Measurements from ENCODE around the gene ZNF827.

The ZNF827 gene, protein sequence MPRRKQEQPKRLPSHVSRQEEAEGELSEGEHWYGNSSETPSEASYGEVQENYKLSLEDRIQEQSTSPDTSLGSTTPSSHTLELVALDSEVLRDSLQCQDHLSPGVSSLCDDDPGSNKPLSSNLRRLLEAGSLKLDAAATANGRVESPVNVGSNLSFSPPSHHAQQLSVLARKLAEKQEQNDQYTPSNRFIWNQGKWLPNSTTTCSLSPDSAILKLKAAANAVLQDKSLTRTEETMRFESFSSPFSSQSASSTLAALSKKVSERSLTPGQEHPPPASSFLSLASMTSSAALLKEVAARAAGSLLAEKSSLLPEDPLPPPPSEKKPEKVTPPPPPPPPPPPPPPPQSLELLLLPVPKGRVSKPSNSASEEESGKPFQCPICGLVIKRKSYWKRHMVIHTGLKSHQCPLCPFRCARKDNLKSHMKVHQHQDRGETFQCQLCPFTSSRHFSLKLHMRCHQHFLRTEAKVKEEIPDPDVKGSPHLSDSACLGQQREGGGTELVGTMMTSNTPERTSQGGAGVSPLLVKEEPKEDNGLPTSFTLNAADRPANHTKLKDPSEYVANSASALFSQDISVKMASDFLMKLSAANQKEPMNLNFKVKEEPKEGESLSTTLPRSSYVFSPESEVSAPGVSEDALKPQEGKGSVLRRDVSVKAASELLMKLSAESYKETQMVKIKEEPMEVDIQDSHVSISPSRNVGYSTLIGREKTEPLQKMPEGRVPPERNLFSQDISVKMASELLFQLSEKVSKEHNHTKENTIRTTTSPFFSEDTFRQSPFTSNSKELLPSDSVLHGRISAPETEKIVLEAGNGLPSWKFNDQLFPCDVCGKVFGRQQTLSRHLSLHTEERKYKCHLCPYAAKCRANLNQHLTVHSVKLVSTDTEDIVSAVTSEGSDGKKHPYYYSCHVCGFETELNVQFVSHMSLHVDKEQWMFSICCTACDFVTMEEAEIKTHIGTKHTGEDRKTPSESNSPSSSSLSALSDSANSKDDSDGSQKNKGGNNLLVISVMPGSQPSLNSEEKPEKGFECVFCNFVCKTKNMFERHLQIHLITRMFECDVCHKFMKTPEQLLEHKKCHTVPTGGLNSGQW

DNA sequence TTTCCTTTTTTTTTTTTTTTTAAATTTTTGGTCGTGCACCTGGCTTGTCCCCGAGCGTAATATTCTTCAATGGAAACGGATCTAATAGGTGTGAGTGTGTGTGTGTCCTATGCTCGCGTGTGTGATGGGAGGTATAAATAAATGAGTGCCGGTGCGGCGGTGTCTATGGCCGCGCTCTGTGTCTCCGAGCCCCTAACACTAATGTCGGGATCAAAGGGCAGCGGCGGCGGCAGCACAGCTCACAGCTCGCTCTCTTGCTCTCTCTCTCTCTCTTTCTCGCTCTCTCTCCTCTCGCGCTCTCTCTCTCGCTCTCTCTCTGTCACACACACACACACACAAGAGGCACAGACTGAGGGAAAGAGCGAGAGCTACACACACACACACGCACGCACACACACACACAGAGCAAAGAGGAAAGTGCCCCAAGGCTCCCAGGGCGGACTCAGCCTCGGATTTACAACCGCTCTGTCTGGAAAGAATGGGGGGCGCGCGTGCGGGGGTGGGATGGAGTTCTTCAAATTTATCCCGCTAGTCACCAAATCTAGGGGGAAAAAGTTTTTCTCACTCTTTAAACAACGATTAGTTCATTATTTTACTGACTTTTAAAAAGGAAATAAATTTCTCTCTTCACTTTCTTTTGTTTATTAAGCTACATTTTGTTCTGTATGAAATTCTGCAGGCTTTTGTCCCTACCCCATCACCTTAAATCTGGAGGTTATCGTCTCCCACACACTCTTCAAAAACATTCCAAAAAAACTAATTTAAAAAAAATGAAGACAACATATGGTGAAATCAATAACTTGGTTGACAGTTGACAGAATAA is at the start of gene ZNF827:
ZNF827 (minus strand) TSS at position 206 of the 823 bp plus-strand sequence. CDS start 416 bp downstream, outside the sequence.
- Histone ChIP-seq H3K9ac (ENCODE audit: low read length) (peak within 1 kb of the TSS; percentile 99), H3K4me3 (ENCODE audit: low read depth, low read length) (peak within 1 kb of the TSS; percentile 97), H3K36me3 (ENCODE audit: control insufficient read depth, insufficient read depth, low read length) (no peaks in the 10 kb centered on the region), H3K27ac (ENCODE audit: low read depth, low read length) (peak within 1 kb of the TSS; percentile 90), H3K9me3 (ENCODE audit: control insufficient read depth, insufficient read depth, low read depth, low read length) (no peaks in the 10 kb centered on the region), H3K4me1 (ENCODE audit: control insufficient read depth, insufficient read depth, low read length) (peaks cover 23% of the 10 kb centered on the region), H3K27me3 (ENCODE audit: control insufficient read depth, insufficient read depth, low read length) (no peaks in the 10 kb centered on the region)

DNA sequence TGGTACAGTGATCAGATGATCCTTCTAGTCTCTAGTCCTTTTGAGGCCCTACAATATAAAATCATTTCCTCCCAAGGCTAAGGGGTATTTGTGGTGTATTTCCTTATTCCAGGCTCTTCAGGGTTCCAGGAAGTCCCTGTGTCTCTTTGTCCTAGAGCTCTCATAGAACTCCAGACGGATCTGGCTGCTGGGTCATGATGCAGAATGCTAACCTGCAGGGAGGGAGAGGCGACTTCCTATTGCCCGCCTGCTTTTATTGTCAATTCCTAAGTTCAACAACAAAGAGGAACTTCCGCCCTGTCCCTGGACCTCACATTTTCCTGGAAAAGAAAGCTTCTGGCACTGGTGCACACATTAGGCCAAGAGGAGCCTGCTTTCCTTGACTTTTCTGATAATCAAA is 45.9 kb upstream of the ZNF827 start:
- H3K27ac ChIP-seq (ENCODE audit: low read depth, low read length) = no peak overlapping the region
- no peaks in the 10 kb centered on the region for H3K36me3 ChIP-seq (ENCODE audit: control insufficient read depth, insufficient read depth, low read length)
- no peak overlapping the region for H3K9ac ChIP-seq (ENCODE audit: low read length)
- H3K9me3 ChIP-seq (ENCODE audit: control insufficient read depth, insufficient read depth, low read depth, low read length) = no peaks in the 10 kb centered on the region
- H3K4me3 ChIP-seq (ENCODE audit: low read depth, low read length) = no peak overlapping the region
- peaks cover 4% of the 10 kb centered on the region; the same call in 1 of the 2 replicates for H3K4me1 ChIP-seq (ENCODE audit: control insufficient read depth, insufficient read depth, low read length)
- no peaks in the 10 kb centered on the region for H3K27me3 ChIP-seq (ENCODE audit: control insufficient read depth, insufficient read depth, low read length)

DNA sequence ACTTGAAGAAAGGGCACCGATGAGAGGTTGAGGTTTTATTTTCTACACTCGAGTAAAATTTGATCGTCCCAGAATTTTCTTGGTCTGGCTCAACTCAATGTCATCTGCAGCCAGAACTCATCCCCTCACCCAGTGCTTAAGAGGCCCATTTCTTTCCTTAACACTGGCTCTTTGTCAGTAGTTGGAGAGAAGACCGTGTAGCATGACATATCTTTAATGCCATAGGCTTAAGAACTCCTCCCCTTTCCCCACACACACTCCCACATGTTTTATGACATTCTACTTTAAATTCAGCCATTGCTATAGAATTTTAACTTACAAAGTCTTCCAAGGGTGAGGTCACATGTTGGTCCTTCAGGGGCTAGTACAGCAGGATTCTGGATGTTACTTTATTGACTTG is 44.2 kb upstream of the ZNF827 start:
- Histone ChIP-seq H3K27me3 (ENCODE audit: control insufficient read depth, insufficient read depth, low read length) (no peaks in the 10 kb centered on the region), H3K9me3 (ENCODE audit: control insufficient read depth, insufficient read depth, low read depth, low read length) (no peaks in the 10 kb centered on the region), H3K4me3 (ENCODE audit: low read depth, low read length) (no peak overlapping the region), H3K36me3 (ENCODE audit: control insufficient read depth, insufficient read depth, low read length) (no peaks in the 10 kb centered on the region), H3K9ac (ENCODE audit: low read length) (no peak overlapping the region), H3K4me1 (ENCODE audit: control insufficient read depth, insufficient read depth, low read length) (peaks cover 4% of the 10 kb centered on the region; the same call in 1 of the 2 replicates), H3K27ac (ENCODE audit: low read depth, low read length) (no peak overlapping the region)

DNA sequence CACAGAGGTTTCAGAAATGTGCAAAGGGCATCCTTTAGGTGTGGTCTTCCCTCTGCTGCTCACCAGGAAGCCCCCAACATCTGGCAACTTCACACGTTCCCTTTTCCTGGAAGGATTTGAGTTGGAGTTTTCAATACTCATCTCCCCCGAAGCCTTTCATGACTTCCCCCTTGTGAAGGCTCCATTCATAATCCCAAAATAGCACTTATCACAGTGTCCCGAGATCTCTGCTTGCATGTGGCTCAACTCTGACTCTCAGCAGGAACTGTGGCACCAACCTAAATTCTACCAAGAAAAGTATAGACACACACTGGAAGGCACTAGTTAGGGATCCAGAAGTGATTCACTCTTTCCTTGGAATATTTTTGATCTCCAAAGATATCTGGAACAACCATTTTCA is 40.5 kb upstream of the ZNF827 start:
- no peak overlapping the region for H3K27ac ChIP-seq (ENCODE audit: low read depth, low read length)
- H3K4me3 ChIP-seq (ENCODE audit: low read depth, low read length) = no peak overlapping the region
- H3K9ac ChIP-seq (ENCODE audit: low read length) = no peak overlapping the region
- H3K4me1 ChIP-seq (ENCODE audit: control insufficient read depth, insufficient read depth, low read length) = no peaks in the 10 kb centered on the region
- H3K36me3 ChIP-seq (ENCODE audit: control insufficient read depth, insufficient read depth, low read length) = no peaks in the 10 kb centered on the region
- H3K27me3 ChIP-seq (ENCODE audit: control insufficient read depth, insufficient read depth, low read length) = no peaks in the 10 kb centered on the region
- no peaks in the 10 kb centered on the region for H3K9me3 ChIP-seq (ENCODE audit: control insufficient read depth, insufficient read depth, low read depth, low read length)

DNA sequence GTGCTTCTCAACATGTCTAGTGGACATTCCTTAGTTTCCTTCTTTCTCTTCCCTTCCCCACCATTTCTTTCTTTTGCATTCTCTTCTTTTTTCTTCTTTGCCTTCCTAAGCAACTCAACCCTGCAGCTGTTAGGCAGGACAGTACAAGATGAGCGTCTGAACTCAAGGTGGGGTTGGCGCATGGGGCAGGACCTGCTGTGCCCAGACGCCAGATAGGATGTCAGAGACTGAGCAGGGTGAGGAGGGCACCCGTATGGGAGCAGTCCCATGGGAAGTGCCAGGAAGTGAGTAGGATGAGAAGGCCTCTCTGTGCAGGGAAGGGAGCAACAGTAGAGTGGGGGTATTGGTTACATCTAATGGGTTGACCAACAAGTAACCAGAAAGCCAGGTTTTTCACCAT is 38.1 kb upstream of the ZNF827 start:
- H3K27me3 ChIP-seq (ENCODE audit: control insufficient read depth, insufficient read depth, low read length) = no peaks in the 10 kb centered on the region
- no peak overlapping the region for H3K4me3 ChIP-seq (ENCODE audit: low read depth, low read length)
- H3K4me1 ChIP-seq (ENCODE audit: control insufficient read depth, insufficient read depth, low read length) = no peaks in the 10 kb centered on the region
- no peaks in the 10 kb centered on the region for H3K36me3 ChIP-seq (ENCODE audit: control insufficient read depth, insufficient read depth, low read length)
- H3K9me3 ChIP-seq (ENCODE audit: control insufficient read depth, insufficient read depth, low read depth, low read length) = no peaks in the 10 kb centered on the region
- H3K9ac ChIP-seq (ENCODE audit: low read length) = no peak overlapping the region
- no peak overlapping the region for H3K27ac ChIP-seq (ENCODE audit: low read depth, low read length)

DNA sequence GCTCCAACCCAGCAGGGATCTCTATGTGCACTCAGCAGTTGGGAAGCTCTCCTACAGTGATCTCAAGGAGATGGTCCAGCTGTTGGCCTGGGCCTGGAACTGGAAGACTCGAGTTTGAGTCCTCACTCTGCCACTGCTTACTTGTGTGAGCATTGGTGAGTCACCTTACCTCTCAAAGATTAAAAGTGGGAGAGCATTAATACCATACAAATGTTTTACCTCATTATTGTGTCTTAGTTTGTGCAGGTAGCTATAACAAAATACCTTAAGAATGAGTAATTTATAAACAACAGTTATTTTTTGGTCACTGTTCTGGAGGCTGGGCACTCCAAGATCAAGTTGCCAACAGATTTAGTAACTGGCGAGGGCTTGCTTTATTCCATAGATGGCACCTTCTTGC is 21.4 kb upstream of the ZNF827 start:
- Histone ChIP-seq H3K4me1 (ENCODE audit: control insufficient read depth, insufficient read depth, low read length) (no peaks in the 10 kb centered on the region), H3K9ac (ENCODE audit: low read length) (no peak overlapping the region), H3K36me3 (ENCODE audit: control insufficient read depth, insufficient read depth, low read length) (no peaks in the 10 kb centered on the region), H3K27me3 (ENCODE audit: control insufficient read depth, insufficient read depth, low read length) (no peaks in the 10 kb centered on the region), H3K27ac (ENCODE audit: low read depth, low read length) (no peak overlapping the region), H3K9me3 (ENCODE audit: control insufficient read depth, insufficient read depth, low read depth, low read length) (no peaks in the 10 kb centered on the region), H3K4me3 (ENCODE audit: low read depth, low read length) (no peak overlapping the region)

DNA sequence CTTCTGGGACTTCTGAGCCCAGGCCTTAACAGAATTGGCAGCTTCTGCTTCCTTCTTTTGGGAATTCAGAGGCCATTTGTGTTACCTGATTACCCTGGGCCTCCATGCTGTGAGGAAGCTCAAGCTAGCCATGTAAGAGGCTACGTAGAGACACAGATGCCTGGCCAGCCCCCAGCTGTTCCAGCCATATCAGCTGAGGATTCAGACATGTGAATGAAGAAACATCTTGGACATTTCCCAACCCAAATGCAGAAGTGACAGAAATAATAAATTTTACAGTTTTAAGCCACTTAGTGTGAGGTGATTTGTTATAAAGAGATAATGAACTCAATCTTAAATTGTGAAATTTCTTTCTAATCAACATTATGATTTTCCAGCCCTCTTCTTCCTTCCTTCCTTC is 18.7 kb upstream of the ZNF827 start:
- Histone ChIP-seq H3K4me3 (ENCODE audit: low read depth, low read length) (no peak overlapping the region), H3K27me3 (ENCODE audit: control insufficient read depth, insufficient read depth, low read length) (no peaks in the 10 kb centered on the region), H3K27ac (ENCODE audit: low read depth, low read length) (no peak overlapping the region), H3K9me3 (ENCODE audit: control insufficient read depth, insufficient read depth, low read depth, low read length) (no peaks in the 10 kb centered on the region), H3K9ac (ENCODE audit: low read length) (no peak overlapping the region), H3K4me1 (ENCODE audit: control insufficient read depth, insufficient read depth, low read length) (no peaks in the 10 kb centered on the region), H3K36me3 (ENCODE audit: control insufficient read depth, insufficient read depth, low read length) (no peaks in the 10 kb centered on the region)

DNA sequence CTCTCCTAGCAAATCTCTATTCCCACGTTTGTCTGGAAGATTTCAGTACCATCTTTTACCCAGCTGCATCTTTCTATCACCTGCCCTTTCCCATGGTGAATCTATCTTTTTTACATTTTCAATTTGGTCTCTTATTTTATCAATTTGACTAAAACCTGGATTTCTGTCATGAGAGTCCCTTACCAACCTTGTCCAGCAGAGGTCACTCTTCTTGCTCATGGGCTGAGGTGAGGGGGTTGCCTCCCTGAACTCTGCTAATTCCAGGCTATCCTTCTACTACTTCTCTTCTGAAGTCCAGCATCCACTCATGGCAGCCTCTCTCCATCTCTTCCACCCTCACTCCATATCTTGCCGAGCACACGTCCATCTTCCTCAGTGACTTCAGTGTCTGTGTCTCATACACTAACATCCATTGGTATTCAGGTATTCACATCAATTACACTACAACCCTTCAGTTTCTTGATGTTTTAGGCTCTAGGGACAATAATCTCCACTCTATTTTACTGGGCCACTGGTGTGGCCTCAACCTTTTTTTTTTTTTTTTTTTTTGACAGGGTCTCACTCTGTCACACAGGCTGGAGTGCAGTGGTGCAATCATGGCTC is 17.8 kb upstream of the ZNF827 start:
- Histone ChIP-seq H3K27ac (ENCODE audit: low read depth, low read length) (no peak overlapping the region), H3K36me3 (ENCODE audit: control insufficient read depth, insufficient read depth, low read length) (no peaks in the 10 kb centered on the region), H3K4me3 (ENCODE audit: low read depth, low read length) (no peak overlapping the region), H3K9me3 (ENCODE audit: control insufficient read depth, insufficient read depth, low read depth, low read length) (no peaks in the 10 kb centered on the region), H3K27me3 (ENCODE audit: control insufficient read depth, insufficient read depth, low read length) (no peaks in the 10 kb centered on the region), H3K4me1 (ENCODE audit: control insufficient read depth, insufficient read depth, low read length) (no peaks in the 10 kb centered on the region), H3K9ac (ENCODE audit: low read length) (no peak overlapping the region)

DNA sequence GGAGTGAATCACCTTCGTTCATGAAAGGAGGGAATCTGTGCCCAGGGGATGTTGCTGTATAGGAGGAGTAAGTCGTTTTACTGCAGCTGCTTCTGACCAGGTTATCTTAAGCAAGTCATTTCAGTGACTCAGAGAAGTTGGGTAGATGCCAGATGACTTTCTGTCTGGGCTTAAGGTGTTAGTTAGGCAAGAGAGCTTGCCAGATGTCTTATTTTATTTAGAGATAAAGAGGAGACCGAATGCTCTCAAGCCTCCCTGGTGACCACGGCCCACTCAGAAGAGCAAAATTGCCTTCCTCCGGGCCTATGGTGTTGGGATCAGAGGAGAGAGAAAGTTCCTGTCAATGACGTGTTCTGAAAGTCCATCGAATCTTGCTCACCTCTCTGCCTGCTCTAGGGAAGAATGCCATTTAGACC is 16.3 kb upstream of the ZNF827 start:
- no peaks in the 10 kb centered on the region for H3K9me3 ChIP-seq (ENCODE audit: control insufficient read depth, insufficient read depth, low read depth, low read length)
- H3K9ac ChIP-seq (ENCODE audit: low read length) = no peak overlapping the region
- H3K4me1 ChIP-seq (ENCODE audit: control insufficient read depth, insufficient read depth, low read length) = no peaks in the 10 kb centered on the region
- no peak overlapping the region for H3K4me3 ChIP-seq (ENCODE audit: low read depth, low read length)
- H3K27me3 ChIP-seq (ENCODE audit: control insufficient read depth, insufficient read depth, low read length) = no peaks in the 10 kb centered on the region
- no peaks in the 10 kb centered on the region for H3K36me3 ChIP-seq (ENCODE audit: control insufficient read depth, insufficient read depth, low read length)
- H3K27ac ChIP-seq (ENCODE audit: low read depth, low read length) = no peak overlapping the region

DNA sequence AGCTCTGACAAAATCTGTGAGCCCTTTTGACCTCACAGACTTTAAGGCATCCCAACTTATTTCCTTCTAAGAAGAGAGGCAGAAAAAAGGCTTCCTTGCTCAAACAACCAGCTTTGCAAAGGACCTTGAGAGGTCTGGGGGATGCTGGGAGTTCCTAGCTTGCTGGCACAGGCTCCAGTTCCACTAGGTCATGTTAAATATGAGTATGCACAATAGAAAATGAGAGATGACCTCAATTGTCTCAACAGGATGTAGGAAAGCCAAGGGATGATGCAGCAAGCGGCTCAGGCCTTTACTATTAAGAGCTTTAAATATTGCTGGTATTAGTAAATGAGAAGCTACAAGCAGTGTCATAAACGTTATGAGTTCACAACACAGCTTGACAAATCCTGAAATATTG is 13.3 kb upstream of the ZNF827 start:
- H3K9me3 ChIP-seq (ENCODE audit: control insufficient read depth, insufficient read depth, low read depth, low read length) = no peaks in the 10 kb centered on the region
- no peak overlapping the region for H3K9ac ChIP-seq (ENCODE audit: low read length)
- H3K4me1 ChIP-seq (ENCODE audit: control insufficient read depth, insufficient read depth, low read length) = peaks cover 1% of the 10 kb centered on the region; the same call in 1 of the 2 replicates
- H3K4me3 ChIP-seq (ENCODE audit: low read depth, low read length) = no peak overlapping the region
- no peaks in the 10 kb centered on the region for H3K36me3 ChIP-seq (ENCODE audit: control insufficient read depth, insufficient read depth, low read length)
- no peaks in the 10 kb centered on the region for H3K27me3 ChIP-seq (ENCODE audit: control insufficient read depth, insufficient read depth, low read length)
- H3K27ac ChIP-seq (ENCODE audit: low read depth, low read length) = no peak overlapping the region
